Fibroblast of lung (primary cell): ENCODE measurements around the gene PCDHGA1. TPM values are rescaled to one million over a fixed set of nuclear protein-coding genes. Genes with fewer than 3 reads are reported as not detected.
"Not testable (repeated sequence)": the region's sequence is repeated elsewhere in the genome, so short reads cannot be mapped to it uniquely, and the experiment has no call there.

Experiments used
- DNase-seq, 2 donors: peaks; one replicate each; pipeline versions ENCODE4 v3.0.0 to v3.0.0-alpha.2; 2010; ENCODE audit warnings: low read depth in 2 of 2
- H2AFZ ChIP-seq: 2 replicates; pipeline ENCODE4 v1.5.1; 2012; ENCODE audit warnings: low read length, control low read depth, inconsistent platforms
- H3K27ac ChIP-seq: 2 replicates; pipeline ENCODE4 v1.5.1; 2011; ENCODE audit warnings: low read length, control low read depth; ENCODE audit not compliant: insufficient read depth
- H3K27me3 ChIP-seq: 2 replicates; pipeline ENCODE4 v1.5.1; 2011; ENCODE audit warnings: mild to moderate bottlenecking, low read length; ENCODE audit not compliant: control insufficient read depth, insufficient read depth
- H3K36me3 ChIP-seq: 2 replicates; pipeline ENCODE4 v1.5.1; 2011; ENCODE audit warnings: low read length; ENCODE audit not compliant: control insufficient read depth, insufficient read depth
- H3K4me1 ChIP-seq: 2 replicates; pipeline ENCODE4 v1.5.1; 2011; ENCODE audit warnings: low read length; ENCODE audit not compliant: control insufficient read depth, insufficient read depth; ENCODE audit errors: extremely low read depth
- H3K4me2 ChIP-seq: 2 replicates; pipeline ENCODE4 v1.5.1; 2011; ENCODE audit warnings: low read length, control low read depth; ENCODE audit not compliant: insufficient read depth; ENCODE audit errors: extremely low read depth
- H3K4me3 ChIP-seq, 4 experiments: fragments of 200-600 bp in 1 of 4; sonication (generic) in 1 of 4; replicated peaks in 1 of 4; 2 replicates each; pipeline ENCODE4 v1.5.1; 2011 to 2016; ENCODE audit warnings: low read length in 4 of 4, low read depth in 3 of 4, mild to moderate bottlenecking in 3 of 4, control low read depth in 2 of 4, inconsistent platforms in 1 of 4, mixed read lengths in 1 of 4; ENCODE audit not compliant: insufficient read depth in 1 of 4; ENCODE audit errors: control extremely low read depth in 1 of 4
- H3K79me2 ChIP-seq: 2 replicates; pipeline ENCODE4 v1.5.1; 2012; ENCODE audit warnings: mild to moderate bottlenecking, low read length, inconsistent platforms; ENCODE audit not compliant: control insufficient read depth, insufficient read depth
- H3K9ac ChIP-seq: 2 replicates; pipeline ENCODE4 v1.5.1; 2011; ENCODE audit warnings: mild to moderate bottlenecking, low read length, control low read depth; ENCODE audit not compliant: insufficient read depth
- H3K9me3 ChIP-seq: 2 replicates; pipeline ENCODE4 v1.5.1; 2012; ENCODE audit warnings: low read depth, low read length; ENCODE audit not compliant: control insufficient read depth, insufficient read depth
- H4K20me1 ChIP-seq: 2 replicates; pipeline ENCODE4 v1.5.1; 2011; ENCODE audit warnings: low read length; ENCODE audit not compliant: control insufficient read depth, insufficient read depth; ENCODE audit errors: extremely low read depth
- EZH2 ChIP-seq: IDR thresholded peaks from 2 replicates; pipeline ENCODE4 v1.5.1; 2012; ENCODE audit warnings: low read length, control low read depth, mild to moderate bottlenecking; ENCODE audit errors: missing control alignments
- polyA plus RNA-seq, 2 donors: library from polyadenylated mRNA; depleted of rRNA in 1 of 2; stranded (reverse) in 1 of 2; unstranded in 1 of 2; fragments of >200 nt; gene quantifications; 2 replicates each; pipeline ENCODE4 v1.2.1, GENCODE V29; 2011 to 2012; ENCODE audit warnings: missing spikeins in 1 of 2
- total RNA-seq: library from RNA; depleted of rRNA; stranded (reverse); fragments of >200 nt; gene quantifications from 2 replicates; pipeline ENCODE4 v1.2.1, GENCODE V29; 2014
- TF ChIP-seq, protein P1 (sequence below), 2 donors: IDR thresholded peaks in 1 of 2; conservative IDR thresholded peaks in 1 of 2; 1 replicate in 1 of 2; 2 replicates in 1 of 2; pipeline ENCODE4 v1.5.1; 2011 to 2012; ENCODE audit warnings: low read length in 2 of 2, control low read depth in 1 of 2, inconsistent platforms in 1 of 2, low read depth in 1 of 2, mild to moderate bottlenecking in 1 of 2

Gene PCDHGA1
- total and polyA plus RNA-seq, 2 donors (not counting 1 experiment from before 2014, with no cell fraction given) = 1.6 to 1.8 TPM

DNA sequence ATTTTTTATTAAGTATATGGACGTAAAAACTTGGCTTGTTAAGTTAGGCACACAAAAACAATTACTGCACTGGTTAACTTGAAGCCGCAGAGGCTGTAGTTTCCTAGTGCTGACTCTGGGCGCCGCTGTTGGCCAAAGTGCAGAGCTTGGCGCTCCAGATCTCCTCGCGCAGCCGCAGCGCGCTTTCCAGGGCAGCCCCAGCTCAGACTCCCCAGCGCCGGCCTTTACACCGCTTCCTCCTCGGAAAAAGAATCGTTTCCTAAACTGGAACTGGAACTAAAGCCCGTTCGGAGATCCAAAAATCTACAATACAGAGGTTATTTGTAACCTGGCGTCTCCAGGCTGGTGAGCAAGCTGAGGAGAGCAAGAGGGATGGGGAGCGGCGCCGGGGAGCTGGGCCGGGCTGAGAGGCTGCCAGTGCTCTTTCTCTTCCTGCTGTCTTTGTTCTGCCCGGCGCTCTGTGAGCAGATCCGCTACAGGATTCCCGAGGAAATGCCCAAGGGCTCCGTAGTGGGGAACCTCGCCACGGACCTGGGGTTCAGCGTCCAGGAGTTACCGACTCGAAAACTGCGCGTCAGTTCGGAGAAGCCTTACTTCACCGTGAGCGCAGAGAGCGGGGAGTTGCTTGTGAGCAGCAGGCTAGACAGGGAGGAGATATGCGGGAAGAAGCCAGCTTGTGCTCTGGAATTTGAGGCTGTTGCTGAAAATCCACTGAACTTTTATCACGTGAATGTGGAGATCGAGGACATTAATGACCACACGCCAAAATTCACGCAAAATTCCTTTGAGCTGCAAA lies 67.6 kb downstream of the PCDHGA1 start, which contains the start of gene PCDHGB5:
Gene PCDHGB5, plus strand, starts transcription at position 192 of the 796 bp plus-strand sequence. Its CDS starts 181 bp downstream, at position 373.
- H3K4me3 ChIP-seq = peak within 1 kb of the TSS; percentile 22 to 56 (median 39)
- peak within 1 kb of the TSS; percentile 50 for H3K27ac ChIP-seq
- not testable (repeated sequence) for H2AFZ ChIP-seq, H3K4me1 ChIP-seq, H3K27me3 ChIP-seq, H3K79me2 ChIP-seq, H3K36me3 ChIP-seq, H3K9ac ChIP-seq, H3K9me3 ChIP-seq, H4K20me1 ChIP-seq
- H3K4me2 ChIP-seq = peak within 1 kb of the TSS; percentile 23
- TF ChIP-seq, protein P1, sequence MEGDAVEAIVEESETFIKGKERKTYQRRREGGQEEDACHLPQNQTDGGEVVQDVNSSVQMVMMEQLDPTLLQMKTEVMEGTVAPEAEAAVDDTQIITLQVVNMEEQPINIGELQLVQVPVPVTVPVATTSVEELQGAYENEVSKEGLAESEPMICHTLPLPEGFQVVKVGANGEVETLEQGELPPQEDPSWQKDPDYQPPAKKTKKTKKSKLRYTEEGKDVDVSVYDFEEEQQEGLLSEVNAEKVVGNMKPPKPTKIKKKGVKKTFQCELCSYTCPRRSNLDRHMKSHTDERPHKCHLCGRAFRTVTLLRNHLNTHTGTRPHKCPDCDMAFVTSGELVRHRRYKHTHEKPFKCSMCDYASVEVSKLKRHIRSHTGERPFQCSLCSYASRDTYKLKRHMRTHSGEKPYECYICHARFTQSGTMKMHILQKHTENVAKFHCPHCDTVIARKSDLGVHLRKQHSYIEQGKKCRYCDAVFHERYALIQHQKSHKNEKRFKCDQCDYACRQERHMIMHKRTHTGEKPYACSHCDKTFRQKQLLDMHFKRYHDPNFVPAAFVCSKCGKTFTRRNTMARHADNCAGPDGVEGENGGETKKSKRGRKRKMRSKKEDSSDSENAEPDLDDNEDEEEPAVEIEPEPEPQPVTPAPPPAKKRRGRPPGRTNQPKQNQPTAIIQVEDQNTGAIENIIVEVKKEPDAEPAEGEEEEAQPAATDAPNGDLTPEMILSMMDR (conservative IDR thresholded peaks at IDR 0.05 in 1 of 2, IDR thresholded peaks at IDR 0.05 in 1 of 2; ENCODE audit: low read depth in 1 of 2, low read length in 2 of 2) = peak; percentile 54 to 60
- DNase-seq = peak; percentile 50 to 65

DNA sequence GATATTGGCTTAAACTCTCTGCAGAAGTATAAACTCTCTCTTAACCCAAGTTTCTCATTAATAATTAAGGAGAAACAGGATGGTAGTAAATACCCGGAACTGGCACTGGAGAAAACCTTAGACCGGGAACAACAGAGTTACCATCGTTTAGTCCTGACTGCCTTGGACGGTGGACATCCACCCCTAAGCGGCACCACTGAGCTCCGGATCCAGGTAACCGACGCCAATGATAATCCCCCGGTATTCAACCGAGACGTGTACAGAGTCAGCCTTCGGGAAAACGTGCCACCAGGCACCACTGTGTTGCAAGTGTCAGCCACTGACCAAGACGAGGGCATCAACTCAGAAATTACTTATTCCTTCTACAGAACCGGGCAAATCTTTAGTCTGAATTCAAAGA lies 68.3 kb downstream of the PCDHGA1 start:
- no peaks in the 10 kb centered on the region for H4K20me1 ChIP-seq
- no peaks in the 10 kb centered on the region for H3K79me2 ChIP-seq
- H3K27ac ChIP-seq = no peak overlapping the region
- no peaks in the 10 kb centered on the region for H3K36me3 ChIP-seq
- peaks cover 5% of the 10 kb centered on the region for H3K9me3 ChIP-seq
- no peak for DNase-seq
- H3K27me3 ChIP-seq = no peaks in the 10 kb centered on the region
- peak overlapping the region; percentile 23 for H3K4me2 ChIP-seq
- no peaks in the 10 kb centered on the region for H3K4me1 ChIP-seq
- H3K9ac ChIP-seq = no peak overlapping the region
- no peak overlapping the region for H2AFZ ChIP-seq
- H3K4me3 ChIP-seq = peak overlapping the region in 2 of 4 experiments; percentile 8 to 30
- no peak for TF ChIP-seq EZH2
- TF ChIP-seq, protein P1 (conservative IDR thresholded peaks at IDR 0.05 in 1 of 2, IDR thresholded peaks at IDR 0.05 in 1 of 2; ENCODE audit: low read depth in 1 of 2, low read length in 2 of 2) = no peak

DNA sequence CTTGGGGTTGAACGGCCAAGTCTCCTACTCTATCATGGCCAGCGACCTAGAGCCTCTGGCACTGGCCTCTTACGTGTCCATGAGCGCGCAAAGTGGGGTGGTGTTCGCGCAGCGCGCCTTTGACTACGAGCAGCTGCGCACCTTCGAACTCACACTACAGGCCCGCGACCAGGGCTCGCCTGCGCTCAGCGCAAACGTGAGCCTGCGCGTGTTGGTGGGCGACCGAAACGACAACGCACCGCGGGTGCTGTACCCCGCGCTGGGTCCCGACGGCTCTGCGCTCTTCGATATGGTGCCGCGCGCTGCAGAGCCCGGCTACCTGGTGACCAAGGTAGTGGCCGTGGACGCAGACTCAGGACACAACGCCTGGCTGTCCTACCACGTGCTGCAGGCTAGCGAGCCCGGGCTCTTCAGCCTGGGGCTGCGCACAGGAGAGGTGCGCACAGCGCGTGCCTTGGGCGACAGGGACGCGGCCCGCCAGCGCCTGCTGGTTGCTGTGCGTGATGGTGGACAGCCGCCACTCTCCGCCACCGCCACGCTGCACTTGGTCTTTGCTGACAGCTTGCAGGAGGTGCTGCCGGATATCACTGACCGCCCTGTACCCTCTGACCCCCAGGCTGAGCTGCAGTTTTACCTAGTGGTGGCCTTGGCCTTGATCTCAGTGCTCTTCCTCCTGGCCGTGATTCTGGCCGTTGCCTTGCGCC lies 69.4 kb downstream of the PCDHGA1 start:
- TF ChIP-seq, protein P1 (conservative IDR thresholded peaks at IDR 0.05 in 1 of 2, IDR thresholded peaks at IDR 0.05 in 1 of 2; ENCODE audit: low read depth in 1 of 2, low read length in 2 of 2) = no peak
- no peak for TF ChIP-seq EZH2
- H3K9me3 ChIP-seq = peaks cover 4% of the 10 kb centered on the region
- H3K27ac ChIP-seq = no peak overlapping the region
- no peak overlapping the region for H3K4me2 ChIP-seq
- no peak overlapping the region for H2AFZ ChIP-seq
- H3K79me2 ChIP-seq = no peaks in the 10 kb centered on the region
- no peaks in the 10 kb centered on the region for H3K4me1 ChIP-seq
- no peaks in the 10 kb centered on the region for H3K27me3 ChIP-seq
- peak overlapping the region in 1 of 4 experiments; percentile 27 for H3K4me3 ChIP-seq
- no peak for DNase-seq
- H4K20me1 ChIP-seq = no peaks in the 10 kb centered on the region
- H3K36me3 ChIP-seq = no peaks in the 10 kb centered on the region
- no peak overlapping the region for H3K9ac ChIP-seq
